Mucosa of descending colon (tissue), 3 donors: ENCODE results near the gene MASP2. TPM values are rescaled to one million over a fixed set of nuclear protein-coding genes. Genes with fewer than 3 reads are reported as not detected.

ENCODE experiments used
- ATAC-seq: fragments of 200-7000 bp; cut with Tn5 transposase; one replicate; pipeline ENCODE4 v1.9.1; 2020; ENCODE audit warnings: mild to moderate bottlenecking, moderate library complexity
- DNase-seq, 3 donors: peaks; one replicate each; pipeline ENCODE4 v3.0.0-alpha.2; 2020
- H3K36me3 ChIP-seq: fragments of 200-600 bp; one replicate; pipeline ENCODE4 v1.8.0; 2021; ENCODE audit warnings: low read depth, mild to moderate bottlenecking
- H3K4me1 ChIP-seq: fragments of 200-600 bp; one replicate; pipeline ENCODE4 v1.8.0; 2021; ENCODE audit warnings: low read depth, mild to moderate bottlenecking
- H3K4me3 ChIP-seq: fragments of 200-600 bp; one replicate; pipeline ENCODE4 v1.8.0; 2021; ENCODE audit warnings: mild to moderate bottlenecking
- H3K9me3 ChIP-seq: fragments of 200-600 bp; one replicate; pipeline ENCODE4 v1.8.0; 2021; ENCODE audit warnings: mild to moderate bottlenecking
- CTCF ChIP-seq: fragments of 200-600 bp; IDR thresholded peaks from one replicate; pipeline ENCODE4 v1.8.0; 2022; ENCODE audit warnings: antibody characterized with exemption, mild to moderate bottlenecking
- intact Hi-C, 2 donors: fragments of 100-400 bp; cut with DNase I in 1 of 2; cut with micrococcal nuclease in 1 of 2; formaldehyde crosslinking; loops; one replicate each; pipeline versions ENCODE4 v1.11.0 to v1.11.1; 2022; cut with DNase I, micrococcal nuclease
- total RNA-seq, 3 donors: library from RNA; stranded (reverse); fragmentation: NEBNext Ultra II Directional in 2 of 3; extraction: Animal tissue kit (Norgen Biotek cat#: 25700) in 2 of 3; gene quantifications; one replicate each; pipeline versions ENCODE4 v1.2.1 to v1.2.4, GENCODE V29; 2021 to 2023
- donor health status: DM: no; HTN: no; CAD: no; lungs with moderate emphysema.
- donor health status: DM: no; HTN: no; CAD: no.
- donor health status: DM: no; HTN: yes; CAD: no.

The MASP2 gene
- total RNA-seq, 3 donors from 2014 or later = not detected

- peak in 2 of 3 donors; percentile 43 to 69 for DNase-seq
- Histone ChIP-seq H3K4me3 (peak overlapping the region; percentile 61), H3K4me1 (peaks cover 14% of the 10 kb centered on the region), H3K36me3 (no peaks in the 10 kb centered on the region), H3K9me3 (no peaks in the 10 kb centered on the region)
- ATAC-seq = peak; percentile 8
- intact Hi-C loops = no loop called here
- TF ChIP-seq CTCF = no peak
These were observed 12.3 kb upstream of the MASP2 start for GRCh38 chr1:11059155-11059967.

- H3K4me1 ChIP-seq = peaks cover 14% of the 10 kb centered on the region
- no peak for TF ChIP-seq CTCF
- H3K36me3 ChIP-seq = no peaks in the 10 kb centered on the region
- ATAC-seq (peak; percentile 2), DNase-seq (peak; percentile 27 to 64 (median 48))
- intact Hi-C loops = no loop called here
- no peaks in the 10 kb centered on the region for H3K9me3 ChIP-seq
- H3K4me3 ChIP-seq = no peak overlapping the region
These were observed 11.6 kb upstream of the MASP2 start for GRCh38 chr1:11058595-11059154.

- Histone ChIP-seq H3K9me3 (no peaks in the 10 kb centered on the region), H3K36me3 (no peaks in the 10 kb centered on the region), H3K4me1 (peaks cover 17% of the 10 kb centered on the region), H3K4me3 (no peak overlapping the region)
- ATAC-seq (no peak), DNase-seq (no peak)
- TF ChIP-seq CTCF = no peak
- intact Hi-C loops = no loop called here
These were observed 11.0 kb upstream of the MASP2 start for GRCh38 chr1:11058026-11058425.

- intact Hi-C loops = no loop called here
- DNase-seq = no peak
- H3K36me3 ChIP-seq = no peaks in the 10 kb centered on the region
- H3K9me3 ChIP-seq = no peaks in the 10 kb centered on the region
- ATAC-seq = no peak
- no peak for TF ChIP-seq CTCF
- no peak overlapping the region for H3K4me3 ChIP-seq
- peaks cover 17% of the 10 kb centered on the region for H3K4me1 ChIP-seq
These were observed 10.4 kb upstream of the MASP2 start for GRCh38 chr1:11057477-11057876.

- Histone ChIP-seq H3K36me3 (no peaks in the 10 kb centered on the region), H3K4me3 (no peak overlapping the region), H3K9me3 (no peaks in the 10 kb centered on the region), H3K4me1 (peaks cover 17% of the 10 kb centered on the region)
- DNase-seq (no peak), ATAC-seq (no peak)
- no peak for TF ChIP-seq CTCF
- intact Hi-C loops = no loop called here
These were observed 9.5 kb upstream of the MASP2 start for GRCh38 chr1:11056504-11056903.
